Measurements from ENCODE around the gene SLC25A19. TPM values are rescaled to one million over a fixed set of nuclear protein-coding genes. Genes with fewer than 3 reads are reported as not detected.
A peak's percentile ranks its signal among the peaks of the same experiment; 100 is the strongest.

SLC25A19 gene
- total RNA-seq, 2 experiments from 2014 or later = 113 to 144 TPM

DNA sequence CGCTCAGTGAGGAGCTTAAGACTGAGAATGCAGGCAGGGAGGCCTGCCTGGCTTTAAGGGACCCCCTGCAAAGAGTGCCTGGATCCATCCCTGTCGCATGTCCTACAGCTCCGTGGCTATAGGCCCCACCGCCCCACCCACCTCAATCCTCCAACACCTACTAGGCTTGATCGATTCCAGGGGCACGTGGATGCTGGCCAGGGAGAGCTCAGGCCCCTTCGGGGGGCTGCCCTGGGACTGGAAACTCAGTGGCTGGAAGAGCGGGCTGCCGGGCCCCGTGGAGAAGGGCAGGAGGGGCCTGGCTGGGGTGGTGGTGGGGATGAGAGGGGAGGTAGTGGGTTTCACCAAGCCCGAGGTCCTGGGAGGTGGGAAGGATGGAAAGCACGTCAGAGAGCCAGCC is 50.0 kb downstream of the SLC25A19 start:
- no peak for TF ChIP-seq EZH2phosphoT487 (IDR thresholded peaks at IDR 0.05; ENCODE audit: borderline replicate concordance, low read depth, low read length)
- TF ChIP-seq, protein P1, sequence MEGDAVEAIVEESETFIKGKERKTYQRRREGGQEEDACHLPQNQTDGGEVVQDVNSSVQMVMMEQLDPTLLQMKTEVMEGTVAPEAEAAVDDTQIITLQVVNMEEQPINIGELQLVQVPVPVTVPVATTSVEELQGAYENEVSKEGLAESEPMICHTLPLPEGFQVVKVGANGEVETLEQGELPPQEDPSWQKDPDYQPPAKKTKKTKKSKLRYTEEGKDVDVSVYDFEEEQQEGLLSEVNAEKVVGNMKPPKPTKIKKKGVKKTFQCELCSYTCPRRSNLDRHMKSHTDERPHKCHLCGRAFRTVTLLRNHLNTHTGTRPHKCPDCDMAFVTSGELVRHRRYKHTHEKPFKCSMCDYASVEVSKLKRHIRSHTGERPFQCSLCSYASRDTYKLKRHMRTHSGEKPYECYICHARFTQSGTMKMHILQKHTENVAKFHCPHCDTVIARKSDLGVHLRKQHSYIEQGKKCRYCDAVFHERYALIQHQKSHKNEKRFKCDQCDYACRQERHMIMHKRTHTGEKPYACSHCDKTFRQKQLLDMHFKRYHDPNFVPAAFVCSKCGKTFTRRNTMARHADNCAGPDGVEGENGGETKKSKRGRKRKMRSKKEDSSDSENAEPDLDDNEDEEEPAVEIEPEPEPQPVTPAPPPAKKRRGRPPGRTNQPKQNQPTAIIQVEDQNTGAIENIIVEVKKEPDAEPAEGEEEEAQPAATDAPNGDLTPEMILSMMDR (conservative IDR thresholded peaks at IDR 0.05; ENCODE audit: low read length) = no peak
- no peaks in the 10 kb centered on the region for H3K9me3 ChIP-seq (ENCODE audit: low read length)
- peak overlapping the region; percentile 15 for H3K27ac ChIP-seq (ENCODE audit: low read depth, low read length, poor library complexity, severe bottlenecking)
- H4K20me1 ChIP-seq (ENCODE audit: insufficient read depth, low read length) = no peaks in the 10 kb centered on the region
- POLR2A ChIA-PET = no interaction called here
- CTCF ChIA-PET (ENCODE audit: unreplicated experiment) = interaction anchor here (0.6 to 1.7 kb wide), 5 partner anchors 23 to 245 kb away, joined by 3 to 6 read pairs (median 3); partner anchors contain the start of gene MIF4GD
- no peak for DNase-seq (ENCODE audit: low spot score)
- no TSS peak for BruUV-seq (replicated peaks)
- no peak overlapping the region for H3K4me2 ChIP-seq (ENCODE audit: low read length)
- H3K4me3 ChIP-seq (ENCODE audit: low read depth, low read length, poor library complexity, severe bottlenecking) = no peak overlapping the region
- no peaks in the 10 kb centered on the region for H3K79me2 ChIP-seq (ENCODE audit: insufficient read depth, low read depth, low read length)
- peaks cover 99% of the 10 kb centered on the region for H3K36me3 ChIP-seq (ENCODE audit: insufficient read depth, low read length)
- intact Hi-C loops (cut with micrococcal nuclease; ENCODE audit: unreplicated experiment) = no loop called here
- peaks cover 32% of the 10 kb centered on the region for H3K4me1 ChIP-seq (ENCODE audit: insufficient read depth, low read length, poor library complexity, severe bottlenecking)
- H2AFZ ChIP-seq (ENCODE audit: low read length) = no peak overlapping the region
- no peaks in the 10 kb centered on the region for H3K9me2 ChIP-seq (ENCODE audit: insufficient read depth, low read length)

DNA sequence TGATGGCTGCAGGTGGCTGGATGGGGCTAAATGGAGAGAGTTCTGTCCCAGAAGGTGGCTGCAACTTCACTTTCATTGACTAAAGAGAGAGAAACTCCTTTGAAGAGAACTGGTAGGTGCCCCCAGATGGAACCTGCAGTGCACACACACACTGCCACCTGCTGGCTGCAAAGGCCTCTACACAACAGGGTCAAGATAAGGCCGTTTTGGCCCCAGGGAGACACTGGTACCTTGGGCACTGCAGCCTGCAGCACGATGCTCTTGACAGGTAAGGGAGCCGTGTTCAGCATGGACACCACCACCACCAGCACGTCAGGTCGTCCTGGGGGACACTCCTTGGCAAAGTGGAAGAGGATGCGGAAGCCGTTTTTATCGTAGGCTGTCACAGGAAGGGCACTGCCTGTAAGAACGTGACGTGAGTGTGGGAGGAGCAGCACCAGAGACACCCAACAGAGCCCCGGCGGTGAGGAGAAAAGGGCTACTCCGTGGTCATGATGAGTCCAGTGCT is 50.5 kb downstream of the SLC25A19 start:
- POLR2A ChIA-PET = no interaction called here

More for the DNA sequence above, 50.5 kb downstream of the SLC25A19 start:
- Histone ChIP-seq H4K20me1 (ENCODE audit: insufficient read depth, low read length) (no peaks in the 10 kb centered on the region), H3K9me3 (ENCODE audit: low read length) (no peaks in the 10 kb centered on the region), H3K27ac (ENCODE audit: low read depth, low read length, poor library complexity, severe bottlenecking) (peak overlapping the region; percentile 15), H3K4me1 (ENCODE audit: insufficient read depth, low read length, poor library complexity, severe bottlenecking) (peaks cover 27% of the 10 kb centered on the region), H3K9me2 (ENCODE audit: insufficient read depth, low read length) (no peaks in the 10 kb centered on the region), H3K4me3 (ENCODE audit: low read depth, low read length, poor library complexity, severe bottlenecking) (no peak overlapping the region), H3K79me2 (ENCODE audit: insufficient read depth, low read depth, low read length) (no peaks in the 10 kb centered on the region), H3K36me3 (ENCODE audit: insufficient read depth, low read length) (peaks cover 97% of the 10 kb centered on the region), H2AFZ (ENCODE audit: low read length) (no peak overlapping the region), H3K4me2 (ENCODE audit: low read length) (no peak overlapping the region)
- intact Hi-C loops (cut with micrococcal nuclease; ENCODE audit: unreplicated experiment) = loop anchor here (1.0 kb wide), 1 partner anchor 124 kb away; no protein-coding TSS in a partner anchor
- no TSS peak for BruUV-seq (replicated peaks)
- CTCF ChIA-PET (ENCODE audit: unreplicated experiment) = interaction anchor here (0.6 kb wide), 1 partner anchor 32 kb away, joined by 4 read pairs; no protein-coding TSS in a partner anchor
- peak; percentile 89 for DNase-seq (ENCODE audit: low spot score)
- TF ChIP-seq, protein P1 (conservative IDR thresholded peaks at IDR 0.05; ENCODE audit: low read length) = peak; percentile 99
- TF ChIP-seq EZH2phosphoT487 (IDR thresholded peaks at IDR 0.05; ENCODE audit: borderline replicate concordance, low read depth, low read length) = no peak
